IMR-90 (cell line): ENCODE results near the gene LGALS4.

ENCODE experiments used
- BHLHE40 ChIP-seq: fragments of 150-350 bp; IDR thresholded peaks from 2 replicates; pipeline ENCODE4 v1.6.1; 2016; ENCODE audit warnings: mild to moderate bottlenecking, low read depth, low read length
- CEBPB ChIP-seq: IDR thresholded peaks from 2 replicates; pipeline ENCODE4 v1.6.1; 2012; ENCODE audit warnings: low read depth, low read length, improper control_type of control experiment
- FOS ChIP-seq: fragments of 150-350 bp; IDR thresholded peaks from 2 replicates; pipeline ENCODE4 v1.6.1; 2016; ENCODE audit warnings: low read depth, low read length
- MAFK ChIP-seq: IDR thresholded peaks from 2 replicates; pipeline ENCODE4 v1.6.1; 2012; ENCODE audit warnings: low read depth, low read length, improper control_type of control experiment
- MAZ ChIP-seq: IDR thresholded peaks from 2 replicates; pipeline ENCODE4 v1.6.1; 2012; ENCODE audit warnings: low read depth, mild to moderate bottlenecking, low read length, improper control_type of control experiment, moderate library complexity, borderline replicate concordance
- MXI1 ChIP-seq: IDR thresholded peaks from 2 replicates; pipeline ENCODE4 v1.6.1; 2012; ENCODE audit warnings: low read depth, mild to moderate bottlenecking, low read length, moderate library complexity, borderline replicate concordance
- NFE2L2 ChIP-seq: fragments of 150-350 bp; IDR thresholded peaks from 2 replicates; pipeline ENCODE4 v1.6.1; 2016; ENCODE audit warnings: low read depth, mild to moderate bottlenecking, low read length
- POLR2A ChIP-seq: IDR thresholded peaks from 2 replicates; pipeline ENCODE4 v1.6.1; 2012; ENCODE audit warnings: mild to moderate bottlenecking, low read depth, low read length
- RAD21 ChIP-seq: IDR thresholded peaks from 2 replicates; pipeline ENCODE4 v1.6.1; 2012; ENCODE audit warnings: low read length, improper control_type of control experiment
- RCOR1 ChIP-seq: IDR thresholded peaks from 2 replicates; pipeline ENCODE4 v1.6.1; 2012; ENCODE audit warnings: mild to moderate bottlenecking, low read length, improper control_type of control experiment; ENCODE audit not compliant: insufficient replicate concordance
- RFX5 ChIP-seq: IDR thresholded peaks from 2 replicates; pipeline ENCODE4 v1.8.0; 2012; ENCODE audit warnings: low read depth, mild to moderate bottlenecking, low read length, moderate library complexity
- SMC3 ChIP-seq: fragments of 150-350 bp; IDR thresholded peaks from 2 replicates; pipeline ENCODE4 v1.6.1; 2016; ENCODE audit warnings: low read depth, mild to moderate bottlenecking, antibody characterized with exemption, low read length, moderate library complexity
- TF ChIP-seq, protein P1 (sequence below): conservative IDR thresholded peaks from 2 replicates; pipeline ENCODE4 v1.5.1; 2012; ENCODE audit warnings: mild to moderate bottlenecking, low read depth, low read length, improper control_type of control experiment
- TF ChIP-seq, protein P2 (sequence below): fragments of 150-350 bp; IDR thresholded peaks from 2 replicates; pipeline ENCODE4 v1.6.1; 2017; ENCODE audit warnings: mild to moderate bottlenecking, antibody characterized with exemption, low read length, low read depth

DNA sequence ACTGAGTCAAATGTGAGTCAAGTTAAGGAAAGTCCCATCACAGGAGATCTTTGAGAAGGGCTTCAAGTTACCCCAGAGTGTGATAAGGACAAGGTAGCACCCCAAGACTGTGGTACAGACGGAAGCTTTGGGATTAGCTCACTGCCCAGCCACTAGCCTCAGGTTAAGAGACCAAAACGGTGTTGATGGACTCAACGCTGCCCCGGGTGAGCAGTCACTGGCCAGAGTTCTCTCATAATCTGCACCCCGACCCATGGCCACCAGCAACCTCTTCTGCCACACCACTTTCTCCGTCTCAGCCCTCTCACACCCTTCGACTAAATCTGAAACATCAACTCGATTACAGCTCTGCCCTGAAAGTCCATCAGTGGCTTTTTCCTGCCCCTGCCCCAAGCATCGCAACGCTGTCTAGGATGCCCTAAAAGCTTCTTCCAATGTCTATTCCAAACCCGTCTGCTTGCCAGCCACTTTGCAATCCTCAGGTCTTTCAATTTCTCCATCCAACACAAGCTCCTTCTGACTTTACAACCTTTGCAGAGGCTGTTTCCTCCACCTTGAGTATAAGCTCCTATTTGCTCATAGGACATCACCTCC, 31.4 kb upstream of the LGALS4 start:
- TF ChIP-seq, protein P1, sequence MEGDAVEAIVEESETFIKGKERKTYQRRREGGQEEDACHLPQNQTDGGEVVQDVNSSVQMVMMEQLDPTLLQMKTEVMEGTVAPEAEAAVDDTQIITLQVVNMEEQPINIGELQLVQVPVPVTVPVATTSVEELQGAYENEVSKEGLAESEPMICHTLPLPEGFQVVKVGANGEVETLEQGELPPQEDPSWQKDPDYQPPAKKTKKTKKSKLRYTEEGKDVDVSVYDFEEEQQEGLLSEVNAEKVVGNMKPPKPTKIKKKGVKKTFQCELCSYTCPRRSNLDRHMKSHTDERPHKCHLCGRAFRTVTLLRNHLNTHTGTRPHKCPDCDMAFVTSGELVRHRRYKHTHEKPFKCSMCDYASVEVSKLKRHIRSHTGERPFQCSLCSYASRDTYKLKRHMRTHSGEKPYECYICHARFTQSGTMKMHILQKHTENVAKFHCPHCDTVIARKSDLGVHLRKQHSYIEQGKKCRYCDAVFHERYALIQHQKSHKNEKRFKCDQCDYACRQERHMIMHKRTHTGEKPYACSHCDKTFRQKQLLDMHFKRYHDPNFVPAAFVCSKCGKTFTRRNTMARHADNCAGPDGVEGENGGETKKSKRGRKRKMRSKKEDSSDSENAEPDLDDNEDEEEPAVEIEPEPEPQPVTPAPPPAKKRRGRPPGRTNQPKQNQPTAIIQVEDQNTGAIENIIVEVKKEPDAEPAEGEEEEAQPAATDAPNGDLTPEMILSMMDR: no peak
- TF ChIP-seq NFE2L2: no peak
- TF ChIP-seq RAD21: no peak
- no peak for TF ChIP-seq MAZ
- no peak for TF ChIP-seq MAFK
- no peak for TF ChIP-seq RFX5
- no peak for TF ChIP-seq POLR2A
- TF ChIP-seq CEBPB: no peak
- TF ChIP-seq, protein P2, sequence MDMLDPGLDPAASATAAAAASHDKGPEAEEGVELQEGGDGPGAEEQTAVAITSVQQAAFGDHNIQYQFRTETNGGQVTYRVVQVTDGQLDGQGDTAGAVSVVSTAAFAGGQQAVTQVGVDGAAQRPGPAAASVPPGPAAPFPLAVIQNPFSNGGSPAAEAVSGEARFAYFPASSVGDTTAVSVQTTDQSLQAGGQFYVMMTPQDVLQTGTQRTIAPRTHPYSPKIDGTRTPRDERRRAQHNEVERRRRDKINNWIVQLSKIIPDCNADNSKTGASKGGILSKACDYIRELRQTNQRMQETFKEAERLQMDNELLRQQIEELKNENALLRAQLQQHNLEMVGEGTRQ: no peak
- TF ChIP-seq MXI1: no peak
- TF ChIP-seq SMC3: no peak
- no peak for TF ChIP-seq RCOR1
- TF ChIP-seq BHLHE40: no peak
- TF ChIP-seq FOS: no peak
